Stomach (tissue), 9 donors: Measurements from ENCODE around the gene SKI. TPM values are rescaled to one million over a fixed set of nuclear protein-coding genes. Genes with fewer than 3 reads are reported as not detected.
A peak's percentile ranks its signal among the peaks of the same experiment; 100 is the strongest.

ENCODE experiments used
- DNase-seq, 2 donors: peaks; one replicate each; pipeline versions ENCODE4 v3.0.0 to v3.0.0-alpha.2; 2013 to 2019
- H3K27ac ChIP-seq, 5 donors: fragments of 200-600 bp in 4 of 5; sonication (generic) in 4 of 5; one replicate each; pipeline ENCODE4 v1.5.1; 2013 to 2019; ENCODE audit warnings: mild to moderate bottlenecking in 1 of 5, moderate library complexity in 1 of 5
- H3K27me3 ChIP-seq, 3 donors: fragments of 200-600 bp; sonication (generic); one replicate each; pipeline ENCODE4 v1.5.1; 2017 to 2019; ENCODE audit warnings: mixed run types in 1 of 3
- H3K36me3 ChIP-seq, 4 donors: fragments of 200-600 bp; sonication (generic); 1 replicate in 3 of 4; 2 replicates in 1 of 4; pipeline ENCODE4 v1.5.1; 2016 to 2019
- H3K4me1 ChIP-seq, 4 donors: fragments of 200-600 bp; sonication (generic); one replicate each; pipeline ENCODE4 v1.5.1; 2016 to 2019
- H3K4me3 ChIP-seq, 4 donors: fragments of 200-600 bp; sonication (generic) in 3 of 4; one replicate each; pipeline ENCODE4 v1.5.1; 2016 to 2019; ENCODE audit warnings: mild to moderate bottlenecking in 1 of 4
- H3K9me3 ChIP-seq, 4 donors: fragments of 200-600 bp; sonication (generic); one replicate each; pipeline ENCODE4 v1.5.1; 2016 to 2019
- CTCF ChIP-seq, 7 experiments: fragments of 450-650 bp in 4 of 7; fragments of 200-600 bp in 3 of 7; sonication (generic) in 3 of 7; IDR thresholded peaks; one replicate each; pipeline ENCODE4 v1.5.1; 2016 to 2019; ENCODE audit warnings: antibody characterized with exemption in 7 of 7, control low read depth in 2 of 7, mild to moderate bottlenecking in 1 of 7
- EP300 ChIP-seq: sonication (generic); formaldehyde crosslinking; IDR thresholded peaks from one replicate; pipeline ENCODE4 v1.6.1; 2017; ENCODE audit warnings: antibody characterized with exemption
- POLR2A ChIP-seq, 4 donors: fragments of 450-650 bp; IDR thresholded peaks; one replicate each; pipeline ENCODE4 v1.6.1; 2016; ENCODE audit warnings: antibody characterized with exemption in 4 of 4, control low read depth in 2 of 4, mild to moderate bottlenecking in 1 of 4, moderate library complexity in 1 of 4
- POLR2AphosphoS5 ChIP-seq, 3 donors: sonication (generic); formaldehyde crosslinking; IDR thresholded peaks; one replicate each; pipeline ENCODE4 v1.6.1; 2016; ENCODE audit warnings: antibody characterized with exemption in 3 of 3
- WGBS, 5 donors: extraction: QIAGEN DNeasy Blood & Tissue Kit in 3 of 5; methylation state at CpG; one replicate each; pipeline versions ENCODE4 v1.1.5 to v1.1.7; 2013 to 2018; 5-methylcytosine and 5-hydroxymethylcytosine counted together
- intact Hi-C: fragments of 100-400 bp; cut with DNase I; formaldehyde crosslinking; loops from one replicate; pipeline ENCODE4 v1.15.1; 2023; ENCODE audit warnings: low total_unique reads
- polyA plus RNA-seq, 3 donors: library from polyadenylated mRNA; stranded (reverse); fragments of 200-250 nt; gene quantifications; one replicate each; pipeline ENCODE4 v1.2.3, GENCODE V29; 2013
- total RNA-seq, 5 donors: library from RNA; depleted of rRNA; stranded (reverse); fragments of >200 nt; gene quantifications; one replicate each; pipeline versions ENCODE4 v1.1.0 to v1.2.3, GENCODE V29; 2014 to 2016
- donor health status: healthy with polysubstance abuse.
- donor health status: Bipolar disorder and iron deficiency.
- donor health status: healthy.

The SKI gene
- total and polyA plus RNA-seq, 8 donors, result 7.4 to 84.0 (median 21.0) TPM

GRCh38 chr1:2248854-2249558 lies 20.9 kb downstream of the SKI start:
- Histone ChIP-seq H3K9me3 (no peaks in the 10 kb centered on the region), H3K4me3 (peak overlapping the region in 1 of 4 donors; percentile 25), H3K27ac (peak overlapping the region; percentile 69 to 80 (median 77)), H3K4me1 (peaks cover 73 to 99% (median 86%) of the 10 kb centered on the region in 4 donors), H3K36me3 (peaks cover 0 to 17% (median 3%) of the 10 kb centered on the region in 4 donors), H3K27me3 (no peaks in the 10 kb centered on the region)
- WGBS, 5 donors, result 58 to 71% (median 63%) methylated on average over 20 to 24 of the region's 24 CpGs
- intact Hi-C loops, result no loop called here
- DNase-seq, result no peak
- TF ChIP-seq CTCF (IDR thresholded peaks at IDR 0.05) (no peak), POLR2AphosphoS5 (IDR thresholded peaks at IDR 0.05) (no peak), POLR2A (IDR thresholded peaks at IDR 0.05) (no peak), EP300 (no peak)

GRCh38 chr1:2249559-2249906 lies 21.4 kb downstream of the SKI start:
- no peaks in the 10 kb centered on the region for H3K27me3 ChIP-seq
- intact Hi-C loops, result no loop called here
- WGBS, 5 donors, result 84 to 93% (median 86%) methylated on average over 3 to 8 of the region's 8 CpGs
- no peak for DNase-seq
- peaks cover 79 to 99% (median 89%) of the 10 kb centered on the region in 4 donors for H3K4me1 ChIP-seq
- H3K4me3 ChIP-seq, result no peak overlapping the region
- H3K36me3 ChIP-seq, result peaks cover 0 to 18% (median 3%) of the 10 kb centered on the region in 4 donors
- TF ChIP-seq POLR2A (IDR thresholded peaks at IDR 0.05) (no peak), EP300 (no peak), POLR2AphosphoS5 (IDR thresholded peaks at IDR 0.05) (no peak), CTCF (IDR thresholded peaks at IDR 0.05) (no peak)
- H3K9me3 ChIP-seq, result no peaks in the 10 kb centered on the region
- peak overlapping the region in 3 of 5 donors; percentile 77 to 80 (median 79) for H3K27ac ChIP-seq

GRCh38 chr1:2250721-2251281 lies 22.7 kb downstream of the SKI start:
- Histone ChIP-seq H3K27me3 (no peaks in the 10 kb centered on the region), H3K4me3 (no peak overlapping the region), H3K36me3 (peaks cover 0 to 18% (median 3%) of the 10 kb centered on the region in 4 donors), H3K27ac (peak overlapping the region in 3 of 5 donors; percentile 26 to 80 (median 79)), H3K9me3 (peaks cover 0 to 5% (median 0%) of the 10 kb centered on the region in 4 donors), H3K4me1 (peaks cover 77 to 100% (median 92%) of the 10 kb centered on the region in 4 donors)
- intact Hi-C loops, result no loop called here
- WGBS, 5 donors, result 50 to 62% (median 59%) methylated on average over 23 to 27 of the region's 27 CpGs
- TF ChIP-seq POLR2A (IDR thresholded peaks at IDR 0.05) (no peak), EP300 (no peak), POLR2AphosphoS5 (IDR thresholded peaks at IDR 0.05) (no peak), CTCF (IDR thresholded peaks at IDR 0.05) (no peak)
- DNase-seq, result peak; percentile 52 to 73

GRCh38 chr1:2251363-2251762 lies 23.2 kb downstream of the SKI start:
- Histone ChIP-seq H3K27ac (peak overlapping the region in 2 of 5 donors; percentile 7 to 79), H3K9me3 (peaks cover 0 to 6% (median 0%) of the 10 kb centered on the region in 4 donors), H3K4me3 (no peak overlapping the region), H3K4me1 (peaks cover 73 to 100% (median 87%) of the 10 kb centered on the region in 4 donors), H3K36me3 (peaks cover 0 to 18% (median 3%) of the 10 kb centered on the region in 4 donors), H3K27me3 (no peaks in the 10 kb centered on the region)
- DNase-seq, result no peak
- no peak for TF ChIP-seq CTCF (IDR thresholded peaks at IDR 0.05)
- no peak for TF ChIP-seq POLR2A (IDR thresholded peaks at IDR 0.05)
- TF ChIP-seq EP300, result no peak
- no peak for TF ChIP-seq POLR2AphosphoS5 (IDR thresholded peaks at IDR 0.05)
- 70 to 89% (median 83%) methylated on average over 14 of the region's 14 CpGs for WGBS, 5 donors
- intact Hi-C loops, result no loop called here
